K562 (cell line): ENCODE measurements around the gene ZNF577. TPM values are rescaled to one million over a fixed set of nuclear protein-coding genes. Genes with fewer than 3 reads are reported as not detected.

ENCODE experiments used
- ATAC-seq: fragments of 200-7000 bp; cut with Tn5 transposase; 3 replicates; pipeline ENCODE4 v1.9.1; 2020; ENCODE audit warnings: moderate library complexity
- BruUV-seq: library from RNA; stranded (reverse); fragments of 400-500 nt; replicated peaks from 2 replicates; lab custom pipeline; 2021; lab: Mats Ljungman, UMichigan
- CTCF ChIA-PET: fragments of 300-600 bp; formaldehyde crosslinking; extraction: SDS; loops from one replicate; lab custom pipeline; 2021; ENCODE audit warnings: low intra/inter-chr PET ratio; lab: Yijun Ruan, JAX
- POLR2A ChIA-PET: fragments of 300-600, 350-650 bp; sonication (Branson Sonifier 250); formaldehyde crosslinking; extraction: SDS; loops from one replicate; lab custom pipeline; 2021; ENCODE audit warnings: antibody characterized with exemption, inconsistent platforms; lab: Yijun Ruan, JAX
- DNase-seq, 4 experiments: peaks; one replicate each; pipeline versions ENCODE4 v3.0.0 to v3.0.0-alpha.2; 2011 to 2018; ENCODE audit warnings: low spot score in 3 of 4, mixed read lengths in 3 of 4; ENCODE audit errors: extremely low read depth in 1 of 4
- FAIRE-seq: peaks from 2 replicates; lab custom pipeline; 2011; peaks lifted over from hg19 to GRCh38; lab: Jason Lieb, UNC
- H2AFZ ChIP-seq: 2 replicates; pipeline ENCODE4 v1.6.0; 2011; ENCODE audit warnings: low read depth, low read length, control low read depth, inconsistent platforms
- H3K27ac ChIP-seq: fragments of 200-600 bp; 3 replicates; pipeline ENCODE4 v1.8.0; 2011; ENCODE audit warnings: low read depth, mild to moderate bottlenecking, control low read depth, inconsistent platforms, low read length, moderate library complexity, mixed read lengths; ENCODE audit errors: extremely low read depth
- H3K27me3 ChIP-seq, 2 experiments: fragments of 300-600 bp in 1 of 2; 2 replicates in 1 of 2; 3 replicates in 1 of 2; pipeline versions ENCODE4 v1.6.0 to v1.8.0; 2011; ENCODE audit warnings: inconsistent platforms in 2 of 2, low read length in 2 of 2, mild to moderate bottlenecking in 1 of 2, mixed read lengths in 1 of 2, moderate library complexity in 1 of 2; ENCODE audit not compliant: control insufficient read depth in 2 of 2, insufficient read depth in 2 of 2
- H3K36me3 ChIP-seq: fragments of 300-600 bp; 3 replicates; pipeline ENCODE4 v1.8.0; 2011; ENCODE audit warnings: mild to moderate bottlenecking, low read length, inconsistent platforms; ENCODE audit not compliant: control insufficient read depth, insufficient read depth
- H3K4me1 ChIP-seq, 2 experiments: fragments of 200-600 bp in 1 of 2; replicated peaks in 1 of 2; 2 replicates in 1 of 2; 3 replicates in 1 of 2; pipeline versions ENCODE4 v1.5.1 to v1.8.0; 2011; ENCODE audit warnings: inconsistent platforms in 2 of 2, low read length in 2 of 2, mild to moderate bottlenecking in 1 of 2, mixed read lengths in 1 of 2, moderate library complexity in 1 of 2; ENCODE audit not compliant: control insufficient read depth in 2 of 2, insufficient read depth in 2 of 2
- H3K4me2 ChIP-seq: 2 replicates; pipeline ENCODE4 v1.6.1; 2011; ENCODE audit warnings: low read length, control low read depth, inconsistent platforms, mixed read lengths; ENCODE audit not compliant: insufficient read depth
- H3K4me3 ChIP-seq: fragments of 200-600 bp; sonication (generic), shearing (Covaris generic); 2 replicates; pipeline ENCODE4 v1.5.1; 2016; ENCODE audit warnings: control low read depth, inconsistent platforms
- H3K79me2 ChIP-seq: fragments of 200-600 bp; 3 replicates; pipeline ENCODE4 v1.8.0; 2011; ENCODE audit warnings: low read length, inconsistent platforms; ENCODE audit not compliant: control insufficient read depth, insufficient read depth
- H3K9ac ChIP-seq, 2 experiments: 2 replicates each; pipeline versions ENCODE4 v1.6.0 to v1.6.1; 2011; ENCODE audit warnings: low read depth in 2 of 2, low read length in 2 of 2, control low read depth in 1 of 2, inconsistent platforms in 1 of 2, mild to moderate bottlenecking in 1 of 2, mixed read lengths in 1 of 2; ENCODE audit not compliant: insufficient read depth in 1 of 2
- H3K9me1 ChIP-seq: one replicate; pipeline ENCODE4 v1.6.0; 2011; ENCODE audit warnings: inconsistent platforms, mild to moderate bottlenecking, low read length, moderate library complexity; ENCODE audit not compliant: control insufficient read depth, insufficient read depth
- H3K9me3 ChIP-seq: replicated peaks from 2 replicates; pipeline ENCODE4 v1.5.1; 2011; ENCODE audit warnings: low read depth, low read length, inconsistent platforms; ENCODE audit not compliant: control insufficient read depth, insufficient read depth
- H4K20me1 ChIP-seq: replicated peaks from 2 replicates; pipeline ENCODE4 v1.6.1; 2011; ENCODE audit warnings: low read length, inconsistent platforms, mixed read lengths; ENCODE audit not compliant: control insufficient read depth, insufficient read depth
- BRF2 ChIP-seq: IDR thresholded peaks from 3 replicates; pipeline ENCODE4 v1.6.1; 2011; ENCODE audit warnings: borderline replicate concordance, mild to moderate bottlenecking; ENCODE audit not compliant: insufficient read length, insufficient read depth
- CSDE1 ChIP-seq, 2 experiments: fragments of 450-650 bp; IDR thresholded peaks; 2 replicates each; pipeline ENCODE4 v1.6.1; 2016; ENCODE audit warnings: mild to moderate bottlenecking in 1 of 2
- CTCFL ChIP-seq: IDR thresholded peaks from 2 replicates; pipeline ENCODE4 v1.6.1; 2011; ENCODE audit warnings: borderline replicate concordance, low read depth, mild to moderate bottlenecking, moderate library complexity, low read length; ENCODE audit not compliant: insufficient read depth, poor library complexity, severe bottlenecking
- DACH1 ChIP-seq: fragments of 450-650 bp; IDR thresholded peaks from 2 replicates; pipeline ENCODE4 v1.6.1; 2018; ENCODE audit not compliant: partially characterized antibody
- DMBX1 ChIP-seq: fragments of 250-450 bp; sonication (Bioruptor Pico); IDR thresholded peaks from 2 replicates; pipeline ENCODE4 v1.8.0; 2022; ENCODE audit warnings: inconsistent platforms, mild to moderate bottlenecking, moderate library complexity, borderline replicate concordance
- FOXK2 ChIP-seq, 2 experiments: fragments of 450-650 bp; IDR thresholded peaks in 1 of 2; conservative IDR thresholded peaks in 1 of 2; 2 replicates each; pipeline ENCODE4 v1.6.1; 2016; ENCODE audit warnings: low read depth in 2 of 2, mild to moderate bottlenecking in 1 of 2
- RBFOX2 ChIP-seq: fragments of 200-400 bp; formaldehyde crosslinking; IDR thresholded peaks from 2 replicates; pipeline ENCODE4 v1.6.1; 2017; ENCODE audit warnings: low read depth, mild to moderate bottlenecking, low read length, moderate library complexity
- RFX1 ChIP-seq: fragments of 450-650 bp; IDR thresholded peaks from 2 replicates; pipeline ENCODE4 v1.6.1; 2016; ENCODE audit warnings: mild to moderate bottlenecking, moderate library complexity
- SMARCB1 ChIP-seq: IDR thresholded peaks from 2 replicates; pipeline ENCODE4 v1.6.1; 2011; ENCODE audit warnings: improper control_type of control experiment, low read depth; ENCODE audit not compliant: insufficient read length
- ZNF174 ChIP-seq: fragments of 250-450 bp; sonication (Bioruptor Pico); IDR thresholded peaks from 2 replicates; pipeline ENCODE4 v1.4.0; 2020; ENCODE audit warnings: mild to moderate bottlenecking
- ZNF561 ChIP-seq: fragments of 450-650 bp; formaldehyde crosslinking; conservative IDR thresholded peaks from 2 replicates; pipeline ENCODE4 v1.4.0; 2020; ENCODE audit warnings: mild to moderate bottlenecking, moderate library complexity
- WGBS: fragments of 100-300 bp; shearing (Covaris generic); methylation state at CpG from one replicate; pipeline ENCODE4 v1.1.6; 2016; ENCODE audit warnings: low coverage, mixed read lengths; ENCODE audit not compliant: insufficient coverage; ENCODE audit errors: missing lambda C conversion rate; 5-methylcytosine and 5-hydroxymethylcytosine counted together
- in situ Hi-C: fragments of 300-500 bp; cut with MboI; formaldehyde crosslinking; loops from 4 replicates; pipeline ENCODE4 v1.15.0; 2018; ENCODE audit warnings: inconsistent platforms, mixed read lengths
- intact Hi-C: fragments of 100-400 bp; cut with micrococcal nuclease; formaldehyde crosslinking; loops from 2 replicates; pipeline ENCODE4 v1.14.2; 2022
- polyA plus RNA-seq, 8 experiments: library from polyadenylated mRNA; depleted of rRNA in 4 of 8; stranded (reverse) in 5 of 8; unstranded in 3 of 8; fragments of >200 nt; fragmentation: Nextera tagmentation in 2 of 8; fragmentation: Illumina TruSeq in 1 of 8; extraction: Ambion mirVana in 2 of 8; extraction: Trizol in 1 of 8; gene quantifications; 2 replicates each; pipeline versions ENCODE4 v1.2.1 to v1.2.3, GENCODE V29; 2011 to 2014; ENCODE audit warnings: inconsistent platforms in 1 of 8, missing spikeins in 1 of 8
- total RNA-seq, 7 experiments: library from RNA; depleted of rRNA in 6 of 7; stranded (reverse); fragments of >200 nt in 6 of 7; fragmentation: Illumina TruSeq in 2 of 7; extraction: Trizol in 2 of 7; gene quantifications; 2 replicates each; pipeline versions ENCODE4 v1.2.1 to v1.2.3, GENCODE V29; 2011 to 2021; ENCODE audit warnings: low replicate concordance in 1 of 7

The ZNF577 gene
- total and polyA plus RNA-seq, 9 of the 15 experiments (the other 6 are each of a cell fraction or from before 2014, with no cell fraction given): 1.3 to 12.7 (median 7.0) TPM

GRCh38 chr19:51903192-51903591 is 15.4 kb upstream of the ZNF577 start:
- WGBS: 94% methylated on average over 8 of the region's 8 CpGs
- Histone ChIP-seq H3K27me3 (no peaks in the 10 kb centered on the region), H3K4me1 (peaks cover 4 to 5% of the 10 kb centered on the region in 2 experiments; a peak in 4 of 5 replicates), H3K4me3 (peak overlapping the region; percentile 62; the same call in 1 of the 2 replicates)
- in situ Hi-C loops: no loop called here
- FAIRE-seq: no peak
- no peak for TF ChIP-seq ZNF174 (CRISPR knock-in tag)
- TF ChIP-seq DMBX1 (CRISPR knock-in tag): no peak
- TF ChIP-seq RFX1: peak; percentile 54
- no peak for TF ChIP-seq ZNF561 (CRISPR knock-in tag)
- no peak for TF ChIP-seq SMARCB1
- TF ChIP-seq CTCFL: no peak
- no peak for TF ChIP-seq BRF2
- TF ChIP-seq CSDE1 (IDR thresholded peaks at IDR 0.05): no peak
- no peak for TF ChIP-seq DACH1
- TF ChIP-seq RBFOX2: peak; percentile 34; the same call in 1 of the 2 replicates
- TF ChIP-seq FOXK2 (conservative IDR thresholded peaks at IDR 0.05 in 1 of 2, IDR thresholded peaks at IDR 0.05 in 1 of 2; ENCODE audit: low read depth in 2 of 2): no peak
- TF ChIP-seq, all 486 proteins: peak for 2
- Histone ChIP-seq H3K9me3 (peaks cover 20% of the 10 kb centered on the region), H3K4me2 (peak overlapping the region; percentile 0; the same call in 1 of the 2 replicates), H4K20me1 (no peaks in the 10 kb centered on the region), H3K36me3 (peaks cover 34% of the 10 kb centered on the region), H2AFZ (no peak overlapping the region), H3K79me2 (peaks cover 43% of the 10 kb centered on the region), H3K9me1 (no peaks in the 10 kb centered on the region), H3K9ac (no peak overlapping the region), H3K27ac (no peak overlapping the region)
- intact Hi-C loops: no loop called here
- POLR2A ChIA-PET: no interaction called here
- DNase-seq (no peak), ATAC-seq (no peak)
- no TSS peak for BruUV-seq
- CTCF ChIA-PET: no interaction called here
